SK-N-SH (cell line): ENCODE results near the gene TRIM40. TPM values are rescaled to one million over a fixed set of nuclear protein-coding genes. Genes with fewer than 3 reads are reported as not detected.

ENCODE experiments used
- CTCF ChIA-PET: fragments of 300-600, 350-600 bp; formaldehyde crosslinking; extraction: SDS; loops from one replicate; lab custom pipeline; 2021; lab: Yijun Ruan, JAX
- POLR2A ChIA-PET: fragments of 350-600 bp; sonication (Branson Sonifier 250); formaldehyde crosslinking; extraction: SDS; loops from one replicate; lab custom pipeline; 2020; ENCODE audit warnings: antibody characterized with exemption, inconsistent platforms; lab: Yijun Ruan, JAX
- DNase-seq: peaks from one replicate; pipeline ENCODE4 v3.0.0; 2012
- H2AFZ ChIP-seq: fragments of 200-600 bp; sonication (generic); 2 replicates; pipeline ENCODE4 v1.8.1; 2016; ENCODE audit warnings: antibody characterized with exemption, mild to moderate bottlenecking, low read depth
- H3F3A ChIP-seq: fragments of 200-600 bp; sonication (generic); replicated peaks from 2 replicates; pipeline ENCODE3; 2016; ENCODE audit warnings: antibody characterized with exemption, mild to moderate bottlenecking; ENCODE audit not compliant: insufficient read depth
- H3K27ac ChIP-seq, 2 experiments: fragments of 200-500 bp in 1 of 2; fragments of 200-600 bp in 1 of 2; sonication (Bioruptor generic) in 1 of 2; sonication (generic), shearing (Covaris generic) in 1 of 2; 2 replicates each; pipeline versions ENCODE4 v1.5.1 to v1.6.1; 2014 to 2016; ENCODE audit warnings: low read depth in 2 of 2, inconsistent platforms in 1 of 2, low read length in 1 of 2, mild to moderate bottlenecking in 1 of 2, mixed read lengths in 1 of 2
- H3K27me3 ChIP-seq: fragments of 200-600 bp; sonication (generic), shearing (Covaris generic); 2 replicates; pipeline ENCODE4 v1.6.1; 2016; ENCODE audit warnings: mixed run types; ENCODE audit not compliant: insufficient read depth
- H3K36me3 ChIP-seq, 2 experiments: fragments of 200-500 bp in 1 of 2; fragments of 200-600 bp in 1 of 2; sonication (Bioruptor generic) in 1 of 2; sonication (generic) in 1 of 2; replicated peaks in 1 of 2; 2 replicates each; pipeline versions ENCODE3 to v1.5.1; 2014 to 2016; ENCODE audit warnings: low read length in 1 of 2, mild to moderate bottlenecking in 1 of 2; ENCODE audit not compliant: insufficient read depth in 2 of 2, control insufficient read depth in 1 of 2
- H3K4me1 ChIP-seq, 2 experiments: fragments of 200-500 bp in 1 of 2; fragments of 200-600 bp in 1 of 2; sonication (Bioruptor generic) in 1 of 2; sonication (generic), shearing (Covaris generic) in 1 of 2; 2 replicates each; pipeline versions ENCODE4 v1.5.1 to v1.6.1; 2014 to 2016; ENCODE audit warnings: low read depth in 1 of 2, low read length in 1 of 2, mixed run types in 1 of 2; ENCODE audit not compliant: insufficient read depth in 2 of 2, control insufficient read depth in 1 of 2
- H3K4me2 ChIP-seq: fragments of 200-600 bp; sonication (generic), shearing (Covaris generic); 2 replicates; pipeline ENCODE4 v1.6.1; 2017; ENCODE audit warnings: mixed run types
- H3K4me3 ChIP-seq, 2 experiments: fragments of 200-500 bp in 1 of 2; fragments of 200-600 bp in 1 of 2; sonication (Bioruptor generic) in 1 of 2; sonication (generic), shearing (Covaris generic) in 1 of 2; 2 replicates each; pipeline versions ENCODE4 v1.5.1 to v1.8.1; 2014 to 2016; ENCODE audit warnings: low read depth in 2 of 2, inconsistent platforms in 1 of 2, low read length in 1 of 2, mild to moderate bottlenecking in 1 of 2, mixed read lengths in 1 of 2, moderate library complexity in 1 of 2
- H3K79me2 ChIP-seq: fragments of 200-600 bp; sonication (generic); 2 replicates; pipeline ENCODE4 v1.8.1; 2017; ENCODE audit warnings: mild to moderate bottlenecking; ENCODE audit not compliant: insufficient read depth
- H3K9ac ChIP-seq: fragments of 200-600 bp; sonication (generic); 2 replicates; pipeline ENCODE4 v1.6.1; 2017; ENCODE audit warnings: mixed run types
- H3K9me2 ChIP-seq: fragments of 200-600 bp; sonication (generic); 2 replicates; pipeline ENCODE4 v1.6.1; 2017; ENCODE audit warnings: mixed run types
- H3K9me3 ChIP-seq: fragments of 200-600 bp; sonication (generic); 2 replicates; pipeline ENCODE4 v1.6.1; 2017; ENCODE audit warnings: mixed run types, mild to moderate bottlenecking, moderate library complexity
- H4K20me1 ChIP-seq: fragments of 200-600 bp; sonication (generic); 2 replicates; pipeline ENCODE4 v1.6.1; 2017; ENCODE audit warnings: mild to moderate bottlenecking, mixed run types; ENCODE audit not compliant: insufficient read depth
- CHD2 ChIP-seq: fragments of 150-350 bp; IDR thresholded peaks from 2 replicates; pipeline ENCODE4 v1.6.1; 2018; ENCODE audit warnings: low read length; ENCODE audit not compliant: partially characterized antibody
- CTCF ChIP-seq: fragments of 200-600 bp; sonication (generic); IDR thresholded peaks from 2 replicates; pipeline ENCODE4 v1.6.1; 2017; ENCODE audit warnings: antibody characterized with exemption, mild to moderate bottlenecking, moderate library complexity
- EP300 ChIP-seq, 2 experiments: IDR thresholded peaks; 2 replicates each; pipeline versions ENCODE4 v1.4.0 to v1.6.1; 2012; ENCODE audit warnings: borderline replicate concordance in 1 of 2, low read depth in 1 of 2, low read length in 1 of 2
- EZH2phosphoT487 ChIP-seq: fragments of 200-600 bp; sonication (generic); IDR thresholded peaks from 2 replicates; pipeline ENCODE4 v1.6.1; 2017; ENCODE audit warnings: low read depth, mixed run types, mild to moderate bottlenecking, antibody characterized with exemption, moderate library complexity, borderline replicate concordance
- FOXJ3 ChIP-seq: sonication (generic); formaldehyde crosslinking; IDR thresholded peaks from 2 replicates; pipeline ENCODE4 v1.5.1; 2020; ENCODE audit warnings: mild to moderate bottlenecking, missing genetic modification reagents
- FOXM1 ChIP-seq: IDR thresholded peaks from 2 replicates; pipeline ENCODE4 v1.4.0; 2012; ENCODE audit warnings: low read depth, mild to moderate bottlenecking
- GATA2 ChIP-seq: sonication (generic); formaldehyde crosslinking; IDR thresholded peaks from 2 replicates; pipeline ENCODE4 v1.5.0; 2020; ENCODE audit warnings: mild to moderate bottlenecking, missing genetic modification reagents
- JUND ChIP-seq: IDR thresholded peaks from 2 replicates; pipeline ENCODE4 v1.4.0; 2012
- MAX ChIP-seq: IDR thresholded peaks from 2 replicates; pipeline ENCODE4 v1.4.0; 2012; ENCODE audit warnings: low read depth
- MEF2A ChIP-seq: IDR thresholded peaks from 2 replicates; pipeline ENCODE4 v1.4.0; 2012; ENCODE audit warnings: low read depth, borderline replicate concordance
- NFIC ChIP-seq: IDR thresholded peaks from 2 replicates; pipeline ENCODE4 v1.4.0; 2012; ENCODE audit warnings: borderline replicate concordance
- NRF1 ChIP-seq: IDR thresholded peaks from 2 replicates; pipeline ENCODE4 v1.6.1; 2012; ENCODE audit warnings: low read depth, mild to moderate bottlenecking, low read length
- POLR2AphosphoS5 ChIP-seq: IDR thresholded peaks from 2 replicates; pipeline ENCODE4 v1.6.1; 2012; ENCODE audit warnings: low read depth, low read length
- RAD21 ChIP-seq: IDR thresholded peaks from 2 replicates; pipeline ENCODE4 v1.6.1; 2012; ENCODE audit warnings: mild to moderate bottlenecking, low read length
- RCOR1 ChIP-seq: fragments of 150-350 bp; IDR thresholded peaks from 2 replicates; pipeline ENCODE4 v1.6.1; 2017; ENCODE audit warnings: antibody characterized with exemption, low read length
- RFX5 ChIP-seq: IDR thresholded peaks from 2 replicates; pipeline ENCODE4 v1.6.1; 2012; ENCODE audit warnings: mild to moderate bottlenecking, improper control_type of control experiment, low read length
- RXRA ChIP-seq: IDR thresholded peaks from 2 replicates; pipeline ENCODE4 v1.4.0; 2012; ENCODE audit warnings: low read depth, mild to moderate bottlenecking, borderline replicate concordance
- SIN3A ChIP-seq: IDR thresholded peaks from 2 replicates; pipeline ENCODE4 v1.6.1; 2012; ENCODE audit warnings: low read depth, mild to moderate bottlenecking, low read length, moderate library complexity, borderline replicate concordance
- SMC3 ChIP-seq: IDR thresholded peaks from 2 replicates; pipeline ENCODE4 v1.6.1; 2012; ENCODE audit warnings: low read depth, low read length, improper control_type of control experiment
- TAF1 ChIP-seq: IDR thresholded peaks from 2 replicates; pipeline ENCODE4 v1.6.1; 2012; ENCODE audit warnings: low read depth, mild to moderate bottlenecking, low read length, moderate library complexity, borderline replicate concordance
- TCF12 ChIP-seq: IDR thresholded peaks from 2 replicates; pipeline ENCODE4 v1.4.0; 2012
- TEAD4 ChIP-seq: IDR thresholded peaks from 2 replicates; pipeline ENCODE4 v1.4.0; 2012; ENCODE audit warnings: mild to moderate bottlenecking, borderline replicate concordance; ENCODE audit not compliant: insufficient read depth
- USF1 ChIP-seq: IDR thresholded peaks from 2 replicates; pipeline ENCODE4 v1.4.0; 2012; ENCODE audit warnings: low read depth, borderline replicate concordance
- YY1 ChIP-seq: IDR thresholded peaks from 2 replicates; pipeline ENCODE4 v1.4.0; 2012; ENCODE audit warnings: low read depth, mild to moderate bottlenecking
- WGBS: methylation state at CpG from one replicate; pipeline ENCODE4 v1.1.6; 2017; ENCODE audit warnings: low lambda C conversion rate; 5-methylcytosine and 5-hydroxymethylcytosine counted together
- polyA plus RNA-seq, 3 experiments: library from polyadenylated mRNA; depleted of rRNA; stranded (reverse); fragments of >200 nt; gene quantifications; 2 replicates each; pipeline ENCODE4 v1.2.3, GENCODE V29; 2012

TRIM40 gene
- polyA plus RNA-seq, 1 of the 3 experiments (the other 2 are of a cell fraction): not detected

GRCh38 chr6:30150671-30151395 is 14.9 kb downstream of the TRIM40 start:
- CTCF ChIA-PET: interaction anchor here (0.9 to 6.4 kb wide), 5 partner anchors 18 to 48 kb away, joined by 3 to 38 read pairs (median 5); no protein-coding TSS in a partner anchor
- H3K36me3 ChIP-seq: no peaks in the 10 kb centered on the region
- no peaks in the 10 kb centered on the region for H3K79me2 ChIP-seq
- no peaks in the 10 kb centered on the region for H3F3A ChIP-seq
- no peak for TF ChIP-seq NFIC
- TF ChIP-seq CHD2: no peak
- TF ChIP-seq CTCF: no peak
- TF ChIP-seq YY1: no peak
- TF ChIP-seq GATA2 (CRISPR knock-in tag): no peak
- TF ChIP-seq POLR2AphosphoS5: no peak
- no peak for TF ChIP-seq EZH2phosphoT487
- no peak for TF ChIP-seq MAX
- no peak for TF ChIP-seq RXRA
- TF ChIP-seq TEAD4: no peak
- TF ChIP-seq SIN3A: no peak
- no peak for TF ChIP-seq RAD21
- TF ChIP-seq MEF2A: no peak
- no peak for TF ChIP-seq RCOR1
- TF ChIP-seq EP300 (IDR thresholded peaks at IDR 0.05; ENCODE audit: borderline replicate concordance in 1 of 2, low read depth in 1 of 2, low read length in 1 of 2): no peak
- TF ChIP-seq FOXM1: no peak
- TF ChIP-seq TCF12: no peak
- H3K4me1 ChIP-seq: no peaks in the 10 kb centered on the region; a peak in 1 of 4 replicates
- POLR2A ChIA-PET: no interaction called here
- H3K27me3 ChIP-seq: peaks cover 16% of the 10 kb centered on the region; the same call in 1 of the 2 replicates
- DNase-seq: no peak
- H3K9me2 ChIP-seq: no peaks in the 10 kb centered on the region
- H3K4me2 ChIP-seq: no peak overlapping the region
- no peak overlapping the region for H3K9ac ChIP-seq
- H3K27ac ChIP-seq: no peak overlapping the region
- no peak overlapping the region for H2AFZ ChIP-seq
- no peaks in the 10 kb centered on the region for H4K20me1 ChIP-seq
- WGBS: 34% methylated on average over 8 of the region's 10 CpGs
- H3K9me3 ChIP-seq: no peaks in the 10 kb centered on the region
- no peak overlapping the region for H3K4me3 ChIP-seq

GRCh38 chr6:30151580-30151979 is 15.6 kb downstream of the TRIM40 start:
- CTCF ChIA-PET: interaction anchor here (0.9 to 6.4 kb wide), 5 partner anchors 17 to 48 kb away, joined by 3 to 38 read pairs (median 5); no protein-coding TSS in a partner anchor
- TF ChIP-seq RAD21: no peak
- TF ChIP-seq POLR2AphosphoS5: no peak
- no peak for TF ChIP-seq JUND
- TF ChIP-seq GATA2 (CRISPR knock-in tag): no peak
- no peak for TF ChIP-seq CTCF
- no peak for TF ChIP-seq TAF1
- no peak for TF ChIP-seq RFX5
- no peak for TF ChIP-seq USF1
- no peak for TF ChIP-seq SIN3A
- TF ChIP-seq FOXJ3 (CRISPR knock-in tag): no peak
- TF ChIP-seq NRF1: no peak
- TF ChIP-seq SMC3: no peak
- no peak for TF ChIP-seq FOXM1

More at GRCh38 chr6:30151580-30151979, 15.6 kb downstream of the TRIM40 start:
- no peak overlapping the region for H3K4me2 ChIP-seq
- no peaks in the 10 kb centered on the region for H3K9me3 ChIP-seq
- H3K9ac ChIP-seq: no peak overlapping the region
- no peaks in the 10 kb centered on the region for H3K36me3 ChIP-seq
- DNase-seq: no peak
- POLR2A ChIA-PET: no interaction called here
- no peaks in the 10 kb centered on the region; a peak in 1 of 4 replicates for H3K4me1 ChIP-seq
- H3K79me2 ChIP-seq: no peaks in the 10 kb centered on the region
- no peaks in the 10 kb centered on the region for H4K20me1 ChIP-seq
- H3K4me3 ChIP-seq: no peak overlapping the region
- H2AFZ ChIP-seq: no peak overlapping the region
- H3K9me2 ChIP-seq: no peaks in the 10 kb centered on the region
- 39% methylated on average over 3 of the region's 3 CpGs for whole genome bisulfite sequencing
- no peak overlapping the region for H3K27ac ChIP-seq
- no peaks in the 10 kb centered on the region for H3F3A ChIP-seq
- peaks cover 8% of the 10 kb centered on the region; the same call in 1 of the 2 replicates for H3K27me3 ChIP-seq
